Neural cell (in vitro differentiated cells): ENCODE data around the gene HARS1.

Experiments used
- CTCF ChIP-seq: fragments of 450-650 bp; IDR thresholded peaks from 2 replicates; pipeline ENCODE4 v1.5.1; 2014; ENCODE audit warnings: antibody characterized with exemption, mild to moderate bottlenecking, moderate library complexity; ENCODE audit not compliant: poor library complexity, severe bottlenecking
- EZH2 ChIP-seq: fragments of 200-600, 300-800 bp; shearing (Covaris generic), sonication (generic); IDR thresholded peaks from 2 replicates; pipeline ENCODE4 v1.6.1; 2014; ENCODE audit warnings: antibody characterized with exemption, low read length, borderline replicate concordance, mild to moderate bottlenecking; ENCODE audit not compliant: insufficient read depth, poor library complexity, severe bottlenecking

GRCh38 chr5:140674629-140675028, 16.5 kb downstream of the HARS1 start:
- no peak for TF ChIP-seq CTCF
- no peak for TF ChIP-seq EZH2
